Activated naive CD4-positive, alpha-beta T cell (primary cell): ENCODE results near the gene ZBTB18.
"Not testable (repeated sequence)": the region's sequence is repeated elsewhere in the genome, so short reads cannot be mapped to it uniquely, and the experiment has no call there.

ENCODE experiments used
- DNase-seq, 4 experiments: peaks; one replicate each; lab custom pipeline; 2025; lab: John Stamatoyannopoulos, UW

ZBTB18 gene

DNA sequence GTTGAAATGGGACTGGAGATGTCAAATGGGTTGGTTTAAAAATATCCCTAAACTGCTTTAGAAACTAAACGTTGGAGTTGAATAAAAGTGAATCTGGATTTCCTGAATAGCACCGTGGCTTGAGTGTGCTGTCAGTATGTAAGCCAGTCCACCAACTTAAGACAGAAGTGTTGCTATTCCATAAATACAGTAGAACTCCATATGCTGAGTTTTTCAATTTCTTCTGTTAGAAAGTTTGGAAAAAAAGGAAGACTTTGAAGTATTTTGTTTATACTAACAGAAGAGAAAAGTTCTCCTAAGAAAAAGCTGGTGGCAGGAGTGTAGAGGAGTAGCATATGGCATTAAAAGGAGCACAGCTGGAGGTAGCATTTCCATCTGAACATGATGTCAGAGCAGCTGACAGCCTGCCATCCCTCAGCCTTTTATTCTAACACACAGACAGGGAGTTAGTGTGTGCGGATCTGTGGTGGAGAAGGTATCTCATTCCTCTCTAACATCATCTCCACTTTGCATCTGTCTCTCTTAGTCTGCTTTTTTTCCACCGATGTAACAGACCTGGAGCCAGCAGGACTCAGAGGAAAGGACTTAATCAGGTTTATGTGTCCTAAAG, at the start of gene ZBTB18:
Gene ZBTB18, plus strand, starts transcription at position 449 of the 610 bp plus-strand sequence. Its CDS starts 149 bp downstream, at position 598.
- DNase-seq, result no peak

- no peak for DNase-seq
Observed at GRCh38 chr1:244002721-244003120, 48.4 kb upstream of the ZBTB18 start.

DNA sequence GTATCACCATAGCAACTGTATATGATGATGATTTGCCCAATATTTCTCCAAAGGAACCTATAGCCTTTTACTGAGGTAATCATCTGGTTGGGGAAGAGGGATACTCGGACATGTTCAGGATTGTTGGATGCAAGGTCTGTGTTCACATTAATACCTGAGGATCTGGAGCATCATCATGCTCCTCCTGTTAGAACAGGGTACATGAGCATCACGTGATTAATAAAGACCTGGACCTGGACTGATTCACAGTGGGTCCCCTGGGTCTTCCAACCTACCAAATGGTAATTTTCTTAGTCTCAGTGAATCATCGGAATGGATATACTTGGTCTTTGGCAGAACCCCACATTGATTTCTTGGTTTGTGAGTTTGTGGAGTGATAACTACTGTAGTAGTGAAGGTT, 45.6 kb upstream of the ZBTB18 start:
- no peak for DNase-seq

DNA sequence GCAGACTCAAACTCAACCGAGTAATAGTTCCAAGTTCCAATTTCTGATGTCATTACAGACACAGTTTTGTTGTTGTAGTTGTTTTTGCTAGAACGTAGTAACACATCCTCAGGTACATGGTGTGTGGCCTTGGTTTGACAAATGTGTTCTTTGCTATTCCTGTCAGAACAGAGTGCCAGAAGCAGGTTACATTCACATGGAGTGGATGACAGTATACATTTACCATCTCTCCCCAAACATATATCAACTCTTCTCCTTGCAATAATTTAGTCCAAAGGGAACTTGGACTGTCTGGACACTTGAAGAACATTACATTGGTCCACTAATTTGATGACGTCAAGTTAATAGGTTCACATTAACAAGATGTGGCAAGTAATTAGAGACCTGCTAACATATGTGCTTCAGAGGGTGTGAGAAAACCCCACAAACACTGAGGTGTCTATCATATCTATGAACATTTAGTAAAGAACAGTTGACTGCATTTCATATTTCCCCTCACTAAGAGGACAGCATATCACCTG, 44.6 kb upstream of the ZBTB18 start:
- no peak for DNase-seq

DNA sequence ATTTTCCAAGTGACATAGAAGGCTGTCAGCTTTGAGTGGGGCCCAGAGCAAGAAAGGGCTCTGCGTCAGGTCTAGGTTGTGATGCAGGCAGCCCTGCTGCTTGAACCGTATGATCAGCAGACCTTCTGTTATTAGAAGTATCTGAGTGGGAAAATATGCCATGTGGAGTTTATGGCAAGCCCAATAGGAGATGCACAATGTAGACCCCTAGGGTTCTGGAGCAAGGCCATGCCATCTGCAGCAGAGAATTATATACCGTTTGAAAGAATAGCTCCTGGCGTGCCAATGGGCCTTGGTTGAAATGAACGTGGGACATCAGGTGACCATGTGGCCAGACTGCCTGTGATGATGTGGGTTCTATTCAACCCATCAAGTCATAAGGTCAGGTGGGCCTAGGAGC, 44.1 kb upstream of the ZBTB18 start:
- no peak for DNase-seq

DNA sequence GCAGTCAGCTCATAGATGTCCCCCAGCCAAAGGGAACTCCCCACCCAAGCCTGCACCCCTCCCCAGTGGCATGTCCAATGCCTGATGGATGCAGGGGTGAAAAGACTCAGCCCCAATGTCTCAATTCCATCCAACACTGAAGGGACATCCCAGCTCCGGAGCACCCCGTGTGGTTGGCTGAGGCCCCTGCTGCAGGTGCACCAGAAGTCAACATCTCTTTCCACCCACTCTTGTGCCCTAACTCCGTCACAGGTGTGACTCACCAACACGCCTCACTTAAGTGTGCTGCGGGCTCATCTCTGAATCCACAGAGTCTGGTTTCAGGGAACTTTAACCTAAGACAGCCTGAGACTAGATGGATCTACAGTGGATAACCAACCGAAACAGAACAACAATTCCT, 40.9 kb upstream of the ZBTB18 start:
- peak in 2 of 4 experiments; percentile 1 to 9 for DNase-seq

DNA sequence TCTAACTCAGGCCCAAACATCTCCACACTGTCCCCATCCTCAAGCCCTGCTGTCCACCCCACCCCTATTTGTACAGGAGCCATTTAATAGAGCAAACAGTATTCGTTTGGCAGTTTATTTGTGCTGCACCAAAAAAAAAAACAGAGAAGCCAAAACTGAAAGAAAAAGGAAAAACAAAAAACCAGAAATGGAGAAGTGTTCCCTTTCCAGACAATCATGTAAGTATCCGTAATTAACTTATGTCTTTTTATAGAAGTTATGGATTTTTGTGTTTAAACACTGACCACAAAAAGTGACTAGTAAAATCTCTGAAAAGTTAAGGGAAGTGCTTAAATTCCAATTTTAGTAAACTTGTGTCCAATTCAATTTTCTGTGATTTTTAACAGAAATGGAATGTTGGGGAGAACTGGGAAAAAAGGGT, 40.4 kb upstream of the ZBTB18 start:
- no peak for DNase-seq

DNA sequence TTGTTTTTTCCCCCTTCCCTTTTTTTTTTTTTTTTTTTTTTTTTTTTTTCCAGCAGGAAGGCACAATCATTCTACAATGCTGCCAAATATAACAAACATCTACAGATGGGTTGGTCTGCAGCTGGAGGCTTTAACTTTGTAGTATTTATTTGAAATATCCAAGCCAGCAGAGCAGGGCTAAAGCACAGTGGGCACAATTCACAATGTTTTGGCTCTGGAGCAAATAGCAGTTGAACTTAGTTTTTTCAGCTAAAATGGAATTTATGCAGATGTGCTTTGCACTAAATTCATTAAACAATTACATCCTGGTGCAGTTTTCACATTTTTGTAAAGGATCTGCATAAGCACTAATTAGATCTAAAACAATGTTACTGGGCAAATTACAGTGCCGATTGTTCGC, 39.8 kb upstream of the ZBTB18 start:
- no peak for DNase-seq

DNA sequence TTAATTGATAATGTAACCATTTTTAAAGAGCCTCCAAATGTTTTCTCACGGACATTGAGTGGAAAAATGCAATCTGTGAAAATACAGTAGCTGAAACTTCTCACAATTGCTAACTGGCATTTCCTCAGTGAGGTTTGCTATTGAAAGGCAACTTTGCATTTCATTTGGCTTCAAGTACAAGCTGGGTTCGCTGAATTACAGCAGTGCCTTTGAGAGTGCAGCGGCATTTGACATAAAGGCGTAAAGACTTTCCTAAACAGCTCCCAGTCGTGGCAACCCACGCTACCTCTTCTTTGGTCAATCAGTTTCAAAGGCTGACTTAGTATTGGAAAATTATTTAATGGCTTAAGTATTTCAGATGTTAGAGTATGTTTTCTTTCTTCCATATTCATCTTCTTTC, 39.3 kb upstream of the ZBTB18 start:
- no peak for DNase-seq

GRCh38 chr1:244012202-244012601, 38.9 kb upstream of the ZBTB18 start:
- no peak for DNase-seq

DNA sequence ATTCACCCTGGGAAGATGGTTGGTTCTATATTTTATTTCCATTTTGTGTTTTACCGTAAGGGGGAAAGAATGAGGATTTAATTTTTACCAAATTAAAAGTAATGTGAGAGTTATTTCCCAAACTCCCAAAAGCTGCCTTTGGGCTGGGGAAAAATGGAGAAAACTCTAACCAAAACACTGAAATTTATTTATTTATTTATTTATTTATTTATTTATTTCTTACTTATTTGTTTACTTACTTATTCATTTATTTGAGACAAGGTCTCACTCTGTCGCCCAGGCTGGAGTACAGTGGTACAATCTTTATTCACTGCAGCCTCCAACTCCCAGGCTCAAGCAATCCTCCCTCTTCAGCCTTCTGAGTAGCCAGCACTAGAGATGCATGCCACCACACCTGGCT, 38.0 kb upstream of the ZBTB18 start:
- DNase-seq, result no peak

DNA sequence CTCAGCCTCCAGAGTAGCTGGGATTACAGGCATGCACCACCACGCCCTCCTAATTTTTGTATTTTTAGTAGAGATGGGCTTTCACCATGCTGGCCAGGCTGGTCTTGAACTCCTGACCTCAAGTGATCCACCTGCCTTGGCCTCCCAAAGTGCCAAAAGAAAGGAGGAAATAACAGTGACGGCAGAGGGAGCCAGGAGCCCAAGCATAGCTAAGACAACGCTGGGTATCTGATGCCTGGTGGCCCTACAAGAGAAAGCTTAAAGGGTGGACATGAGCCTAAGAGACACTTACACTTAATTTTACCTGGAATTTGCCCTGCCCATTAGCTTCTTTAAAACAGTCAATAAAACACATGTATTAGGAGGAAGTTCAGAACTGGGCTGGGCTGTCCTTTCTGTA, 36.2 kb upstream of the ZBTB18 start:
- DNase-seq, result not testable (repeated sequence)

DNA sequence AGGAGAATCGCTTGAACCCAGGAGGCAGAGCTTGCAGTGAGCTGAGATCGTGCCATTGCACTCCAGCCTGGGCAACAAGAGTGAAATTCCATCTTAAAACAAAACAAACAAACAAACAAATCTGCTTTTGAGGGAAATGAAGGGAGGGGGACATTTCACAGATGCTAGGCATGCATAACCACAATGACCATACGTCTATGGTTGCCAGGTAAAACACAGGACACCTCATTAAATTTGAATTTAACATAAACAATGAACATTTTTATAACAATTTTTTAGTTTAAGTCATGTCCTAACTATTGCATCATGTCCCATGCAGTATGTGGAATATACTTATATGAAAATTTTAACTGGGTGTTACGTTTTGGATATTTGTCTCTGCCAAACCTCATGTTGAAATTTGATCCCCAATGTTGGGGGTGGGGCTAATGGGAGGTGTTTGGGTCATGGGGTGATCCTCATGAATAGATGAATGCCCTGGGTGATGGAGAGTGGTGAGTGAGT, 31.0 kb upstream of the ZBTB18 start:
- DNase-seq, result no peak

GRCh38 chr1:244021427-244021826, 29.7 kb upstream of the ZBTB18 start:
- no peak for DNase-seq

GRCh38 chr1:244022311-244022710, 28.8 kb upstream of the ZBTB18 start:
- no peak for DNase-seq

DNA sequence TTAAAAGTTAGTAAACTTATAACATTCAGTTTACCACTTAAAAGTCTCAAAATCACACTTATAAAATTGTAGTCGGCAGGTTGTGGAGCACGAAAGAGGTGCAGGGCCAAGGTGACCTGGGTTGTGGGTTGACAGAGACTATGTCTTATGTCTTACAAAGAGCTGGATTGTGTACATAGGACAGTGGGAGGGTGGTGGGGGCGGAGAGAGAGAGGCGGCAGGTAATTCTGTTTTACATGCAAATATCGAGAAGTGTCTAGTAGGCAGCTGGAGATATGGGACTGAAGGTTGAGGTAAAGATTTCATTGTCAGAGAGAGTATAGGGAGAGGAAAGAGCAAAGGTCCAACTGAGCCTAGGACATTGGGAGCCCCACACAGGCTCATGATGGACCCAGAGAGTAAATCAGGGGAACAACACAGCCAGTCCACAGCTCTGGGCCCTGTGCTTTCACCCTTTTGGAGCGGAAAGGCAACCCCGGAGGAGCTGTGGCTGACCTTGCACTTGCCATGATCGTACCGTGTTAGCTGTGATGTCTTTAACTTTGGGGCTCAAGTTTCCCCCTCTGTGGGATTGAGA, 28.1 kb upstream of the ZBTB18 start:
- no peak for DNase-seq

- no peak for DNase-seq
Observed at GRCh38 chr1:244027491-244028145, 23.5 kb upstream of the ZBTB18 start.

DNA sequence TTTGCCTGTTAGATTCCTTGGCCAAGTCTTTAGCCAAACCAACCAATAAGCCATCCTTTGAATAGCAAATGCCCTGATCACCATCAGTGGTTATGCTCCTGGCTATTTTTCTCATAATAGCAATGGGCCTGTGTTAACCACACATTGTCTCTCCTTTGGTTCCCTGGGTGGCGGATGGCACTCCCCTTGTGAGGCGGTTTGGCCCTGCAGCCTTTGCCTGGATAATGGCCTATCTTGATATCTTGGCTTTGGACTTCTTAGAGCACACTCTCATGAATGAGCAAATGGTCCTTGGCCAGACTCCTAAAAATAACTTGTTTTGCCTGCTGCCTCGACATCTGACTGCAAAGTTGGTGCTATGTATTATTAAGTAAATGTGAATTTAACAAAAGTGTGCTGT, 22.4 kb upstream of the ZBTB18 start:
- DNase-seq, result no peak

- DNase-seq, result no peak
Observed at GRCh38 chr1:244029124-244029523, 22.0 kb upstream of the ZBTB18 start.

GRCh38 chr1:244030481-244031040, 20.5 kb upstream of the ZBTB18 start:
- no peak for DNase-seq

GRCh38 chr1:244035358-244035757, 15.7 kb upstream of the ZBTB18 start:
- DNase-seq, result no peak

DNA sequence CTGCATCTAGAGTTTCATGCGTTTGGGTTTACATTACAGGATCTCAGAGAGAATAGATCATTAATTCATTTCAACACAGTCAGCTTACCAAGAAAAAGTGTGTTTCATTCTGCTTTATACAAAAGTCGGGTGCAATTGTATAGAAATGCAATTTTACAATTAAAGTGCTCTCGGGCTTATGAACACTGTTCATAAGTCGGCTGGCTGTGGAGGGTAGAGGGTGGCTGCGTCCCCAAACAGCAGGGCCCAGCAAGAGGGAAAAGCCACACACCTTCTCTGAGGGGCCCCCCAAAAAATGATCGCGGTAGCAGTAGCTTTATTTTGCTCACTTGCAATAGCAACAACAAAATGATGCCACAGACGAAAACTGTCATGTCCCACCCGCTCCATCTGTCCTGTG, 13.8 kb upstream of the ZBTB18 start:
- DNase-seq, result no peak
